WTC11 (cell line): ENCODE measurements around the gene IRF2BP1. TPM values are rescaled to one million over a fixed set of nuclear protein-coding genes. Genes with fewer than 3 reads are reported as not detected.

Source experiments
- CBFB ChIP-seq: sonication (generic); formaldehyde crosslinking; IDR thresholded peaks from 2 replicates; pipeline ENCODE4 v1.8.1; 2022; ENCODE audit warnings: mild to moderate bottlenecking, low read depth, missing genetic modification reagents
- CREB1 ChIP-seq: sonication (generic); formaldehyde crosslinking; IDR thresholded peaks from 2 replicates; pipeline ENCODE4 v1.8.0; 2023; ENCODE audit warnings: mild to moderate bottlenecking, missing genetic modification reagents
- FOXP1 ChIP-seq: sonication (generic); formaldehyde crosslinking; IDR thresholded peaks from 2 replicates; pipeline ENCODE4 v1.8.0; 2022; ENCODE audit warnings: missing genetic modification reagents, mild to moderate bottlenecking, moderate library complexity, borderline replicate concordance
- GABPB1 ChIP-seq: sonication (generic); formaldehyde crosslinking; IDR thresholded peaks from 2 replicates; pipeline ENCODE4 v1.8.1; 2023; ENCODE audit warnings: mild to moderate bottlenecking, missing genetic modification reagents
- GRHL2 ChIP-seq: fragments of 250-450 bp; sonication (Bioruptor Pico); IDR thresholded peaks from 2 replicates; pipeline ENCODE4 v1.8.0; 2022; ENCODE audit warnings: mild to moderate bottlenecking, moderate library complexity; ENCODE audit not compliant: insufficient replicate concordance, severe bottlenecking
- IRF2 ChIP-seq: sonication (generic); formaldehyde crosslinking; IDR thresholded peaks from 2 replicates; pipeline ENCODE4 v1.8.0; 2022; ENCODE audit warnings: low read depth, missing genetic modification reagents, borderline replicate concordance
- MYBL2 ChIP-seq: sonication (generic); formaldehyde crosslinking; IDR thresholded peaks from 2 replicates; pipeline ENCODE4 v1.8.1; 2023; ENCODE audit warnings: mild to moderate bottlenecking, moderate library complexity, missing genetic modification reagents
- NFYB ChIP-seq: sonication (generic); formaldehyde crosslinking; conservative IDR thresholded peaks from 2 replicates; pipeline ENCODE4 v1.8.0; 2022; ENCODE audit warnings: low read depth, missing genetic modification reagents
- SP1 ChIP-seq: sonication (generic); formaldehyde crosslinking; conservative IDR thresholded peaks from 2 replicates; pipeline ENCODE4 v1.8.1; 2022; ENCODE audit warnings: missing genetic modification reagents
- TCF7 ChIP-seq: sonication (generic); formaldehyde crosslinking; IDR thresholded peaks from 2 replicates; pipeline ENCODE4 v1.8.0; 2022; ENCODE audit warnings: mild to moderate bottlenecking, low read depth, missing genetic modification reagents, moderate library complexity
- TEAD1 ChIP-seq: sonication (generic); formaldehyde crosslinking; IDR thresholded peaks from 2 replicates; pipeline ENCODE4 v1.8.0; 2022; ENCODE audit warnings: mild to moderate bottlenecking, missing genetic modification reagents
- ZNF138 ChIP-seq: sonication (generic); formaldehyde crosslinking; conservative IDR thresholded peaks from 2 replicates; pipeline ENCODE4 v1.8.1; 2022; ENCODE audit warnings: mild to moderate bottlenecking, moderate library complexity, missing genetic modification reagents
- ZNF219 ChIP-seq: sonication (generic); formaldehyde crosslinking; IDR thresholded peaks from 2 replicates; pipeline ENCODE4 v1.8.0; 2023; ENCODE audit warnings: missing genetic modification reagents, mild to moderate bottlenecking, borderline replicate concordance
- ZNF263 ChIP-seq: sonication (generic); formaldehyde crosslinking; IDR thresholded peaks from 2 replicates; pipeline ENCODE4 v1.8.1; 2022; ENCODE audit warnings: low read depth, mild to moderate bottlenecking, moderate library complexity, missing genetic modification reagents
- total RNA-seq: library from RNA; stranded (reverse); gene quantifications from 3 replicates; pipeline ENCODE4 v1.2.3, GENCODE V29; 2021
- TF ChIP-seq, protein P1 (sequence below): sonication (generic); formaldehyde crosslinking; IDR thresholded peaks from 2 replicates; pipeline ENCODE4 v1.8.0; 2022; ENCODE audit warnings: mild to moderate bottlenecking, missing genetic modification reagents
- TF ChIP-seq, protein P2 (sequence below): sonication (generic); formaldehyde crosslinking; IDR thresholded peaks from 2 replicates; pipeline ENCODE4 v1.8.1; 2022; ENCODE audit warnings: low read depth, missing genetic modification reagents, borderline replicate concordance
- TF ChIP-seq, protein P3 (sequence below): sonication (generic); formaldehyde crosslinking; IDR thresholded peaks from 2 replicates; pipeline ENCODE4 v1.8.1; 2022; ENCODE audit warnings: low read depth, mild to moderate bottlenecking, moderate library complexity, missing genetic modification reagents, borderline replicate concordance
- TF ChIP-seq, protein P4 (sequence below): sonication (generic); formaldehyde crosslinking; IDR thresholded peaks from 2 replicates; pipeline ENCODE4 v1.8.1; 2022; ENCODE audit warnings: mild to moderate bottlenecking, missing genetic modification reagents, moderate library complexity, borderline replicate concordance
- TF ChIP-seq, protein P5 (sequence below): sonication (generic); formaldehyde crosslinking; IDR thresholded peaks from 2 replicates; pipeline ENCODE4 v1.8.0; 2022; ENCODE audit warnings: mild to moderate bottlenecking, missing genetic modification reagents
- TF ChIP-seq, protein P6 (sequence below): sonication (generic); formaldehyde crosslinking; IDR thresholded peaks from 2 replicates; pipeline ENCODE4 v1.8.1; 2023; ENCODE audit warnings: mild to moderate bottlenecking, missing genetic modification reagents, moderate library complexity
- TF ChIP-seq, protein P7 (sequence below): sonication (generic); formaldehyde crosslinking; conservative IDR thresholded peaks from 2 replicates; pipeline ENCODE4 v1.8.1; 2022; ENCODE audit warnings: mild to moderate bottlenecking, missing genetic modification reagents
- TF ChIP-seq, protein P8 (sequence below): fragments of 250-450 bp; sonication (Bioruptor Pico); IDR thresholded peaks from 2 replicates; pipeline ENCODE4 v2.1.2; 2022; ENCODE audit warnings: mild to moderate bottlenecking, moderate library complexity
- TF ChIP-seq, protein P9 (sequence below): sonication (generic); formaldehyde crosslinking; IDR thresholded peaks from 2 replicates; pipeline ENCODE4 v1.8.1; 2023; ENCODE audit warnings: mild to moderate bottlenecking, missing genetic modification reagents

IRF2BP1 gene
- total RNA-seq, 1 experiment from 2014 or later, result 30.3 TPM

DNA sequence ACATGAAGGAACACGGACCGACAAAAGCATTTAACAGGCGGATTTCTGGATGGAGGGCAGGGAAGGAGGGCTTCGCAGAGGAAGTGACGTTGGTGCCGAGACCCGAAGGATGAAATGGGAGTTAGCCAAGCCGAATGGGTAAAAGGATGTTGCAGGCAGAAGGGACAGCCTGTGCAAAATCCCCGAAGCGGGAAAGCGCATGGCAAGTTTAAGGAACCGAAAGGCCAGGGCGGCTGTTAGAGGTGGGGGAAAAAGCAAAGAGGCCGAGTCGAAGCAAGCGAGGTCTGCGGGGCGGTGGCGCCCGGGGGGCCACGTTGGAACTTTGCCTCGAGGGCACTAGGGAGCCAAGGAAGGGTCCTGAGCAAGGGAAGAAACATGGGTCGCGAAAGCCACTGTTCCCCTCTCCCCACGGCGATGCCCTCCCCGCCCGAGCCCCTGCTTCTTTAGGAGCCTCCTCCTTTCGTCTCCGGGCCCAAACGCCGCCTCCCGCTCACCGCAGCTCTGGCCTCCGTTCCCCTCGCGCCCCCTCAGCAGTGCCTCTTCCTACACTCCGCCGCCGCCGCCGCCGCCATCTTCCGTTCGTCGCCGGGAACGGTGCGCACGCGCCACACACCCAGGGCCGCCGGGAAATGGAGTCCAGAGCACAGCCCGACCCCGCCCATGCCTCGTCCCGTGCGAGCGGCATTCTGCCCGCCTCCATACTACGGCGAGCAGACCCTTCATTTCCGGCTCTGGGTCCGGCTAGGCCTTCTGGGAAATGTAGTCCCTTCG is 23.2 kb downstream of the IRF2BP1 start, which contains the start of gene SYMPK (continued):
- TF ChIP-seq GRHL2 (CRISPR knock-in tag) (no peak), CBFB (CRISPR knock-in tag) (0 out of 2 replicates have a peak, but pooled peaks have one; percentile 57), SP1 (peak; percentile 97), FOXP1 (peak; percentile 81), IRF2 (CRISPR knock-in tag) (no peak), MYBL2 (CRISPR knock-in tag) (peak; percentile 61; the same call in 1 of the 2 replicates), NFYB (CRISPR knock-in tag) (0 out of 2 replicates have a peak, but pooled peaks have one; percentile 10), ZNF138 (CRISPR knock-in tag) (no peak), GABPB1 (CRISPR knock-in tag) (peak; percentile 87), TEAD1 (CRISPR knock-in tag) (peak; percentile 60), CREB1 (no peak), ZNF263 (CRISPR knock-in tag) (no peak), TCF7 (no peak; the same call in 1 of the 2 replicates), ZNF219 (CRISPR knock-in tag) (no peak)
- TF ChIP-seq, protein P1, sequence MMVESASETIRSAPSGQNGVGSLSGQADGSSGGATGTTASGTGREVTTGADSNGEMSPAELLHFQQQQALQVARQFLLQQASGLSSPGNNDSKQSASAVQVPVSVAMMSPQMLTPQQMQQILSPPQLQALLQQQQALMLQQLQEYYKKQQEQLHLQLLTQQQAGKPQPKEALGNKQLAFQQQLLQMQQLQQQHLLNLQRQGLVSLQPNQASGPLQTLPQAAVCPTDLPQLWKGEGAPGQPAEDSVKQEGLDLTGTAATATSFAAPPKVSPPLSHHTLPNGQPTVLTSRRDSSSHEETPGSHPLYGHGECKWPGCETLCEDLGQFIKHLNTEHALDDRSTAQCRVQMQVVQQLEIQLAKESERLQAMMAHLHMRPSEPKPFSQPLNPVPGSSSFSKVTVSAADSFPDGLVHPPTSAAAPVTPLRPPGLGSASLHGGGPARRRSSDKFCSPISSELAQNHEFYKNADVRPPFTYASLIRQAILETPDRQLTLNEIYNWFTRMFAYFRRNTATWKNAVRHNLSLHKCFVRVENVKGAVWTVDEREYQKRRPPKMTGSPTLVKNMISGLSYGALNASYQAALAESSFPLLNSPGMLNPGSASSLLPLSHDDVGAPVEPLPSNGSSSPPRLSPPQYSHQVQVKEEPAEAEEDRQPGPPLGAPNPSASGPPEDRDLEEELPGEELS (CRISPR knock-in tag), result no peak; the same call in 1 of the 2 replicates
- TF ChIP-seq, protein P2, sequence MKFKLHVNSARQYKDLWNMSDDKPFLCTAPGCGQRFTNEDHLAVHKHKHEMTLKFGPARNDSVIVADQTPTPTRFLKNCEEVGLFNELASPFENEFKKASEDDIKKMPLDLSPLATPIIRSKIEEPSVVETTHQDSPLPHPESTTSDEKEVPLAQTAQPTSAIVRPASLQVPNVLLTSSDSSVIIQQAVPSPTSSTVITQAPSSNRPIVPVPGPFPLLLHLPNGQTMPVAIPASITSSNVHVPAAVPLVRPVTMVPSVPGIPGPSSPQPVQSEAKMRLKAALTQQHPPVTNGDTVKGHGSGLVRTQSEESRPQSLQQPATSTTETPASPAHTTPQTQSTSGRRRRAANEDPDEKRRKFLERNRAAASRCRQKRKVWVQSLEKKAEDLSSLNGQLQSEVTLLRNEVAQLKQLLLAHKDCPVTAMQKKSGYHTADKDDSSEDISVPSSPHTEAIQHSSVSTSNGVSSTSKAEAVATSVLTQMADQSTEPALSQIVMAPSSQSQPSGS (CRISPR knock-in tag), result 0 out of 2 replicates have a peak, but pooled peaks have one; percentile 39
- TF ChIP-seq, protein P3, sequence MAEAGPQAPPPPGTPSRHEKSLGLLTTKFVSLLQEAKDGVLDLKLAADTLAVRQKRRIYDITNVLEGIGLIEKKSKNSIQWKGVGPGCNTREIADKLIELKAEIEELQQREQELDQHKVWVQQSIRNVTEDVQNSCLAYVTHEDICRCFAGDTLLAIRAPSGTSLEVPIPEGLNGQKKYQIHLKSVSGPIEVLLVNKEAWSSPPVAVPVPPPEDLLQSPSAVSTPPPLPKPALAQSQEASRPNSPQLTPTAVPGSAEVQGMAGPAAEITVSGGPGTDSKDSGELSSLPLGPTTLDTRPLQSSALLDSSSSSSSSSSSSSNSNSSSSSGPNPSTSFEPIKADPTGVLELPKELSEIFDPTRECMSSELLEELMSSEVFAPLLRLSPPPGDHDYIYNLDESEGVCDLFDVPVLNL (CRISPR knock-in tag), result 0 out of 2 replicates have a peak, but pooled peaks have one; percentile 39
- TF ChIP-seq, protein P4, sequence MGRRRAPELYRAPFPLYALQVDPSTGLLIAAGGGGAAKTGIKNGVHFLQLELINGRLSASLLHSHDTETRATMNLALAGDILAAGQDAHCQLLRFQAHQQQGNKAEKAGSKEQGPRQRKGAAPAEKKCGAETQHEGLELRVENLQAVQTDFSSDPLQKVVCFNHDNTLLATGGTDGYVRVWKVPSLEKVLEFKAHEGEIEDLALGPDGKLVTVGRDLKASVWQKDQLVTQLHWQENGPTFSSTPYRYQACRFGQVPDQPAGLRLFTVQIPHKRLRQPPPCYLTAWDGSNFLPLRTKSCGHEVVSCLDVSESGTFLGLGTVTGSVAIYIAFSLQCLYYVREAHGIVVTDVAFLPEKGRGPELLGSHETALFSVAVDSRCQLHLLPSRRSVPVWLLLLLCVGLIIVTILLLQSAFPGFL (CRISPR knock-in tag), result no peak
- TF ChIP-seq, protein P5, sequence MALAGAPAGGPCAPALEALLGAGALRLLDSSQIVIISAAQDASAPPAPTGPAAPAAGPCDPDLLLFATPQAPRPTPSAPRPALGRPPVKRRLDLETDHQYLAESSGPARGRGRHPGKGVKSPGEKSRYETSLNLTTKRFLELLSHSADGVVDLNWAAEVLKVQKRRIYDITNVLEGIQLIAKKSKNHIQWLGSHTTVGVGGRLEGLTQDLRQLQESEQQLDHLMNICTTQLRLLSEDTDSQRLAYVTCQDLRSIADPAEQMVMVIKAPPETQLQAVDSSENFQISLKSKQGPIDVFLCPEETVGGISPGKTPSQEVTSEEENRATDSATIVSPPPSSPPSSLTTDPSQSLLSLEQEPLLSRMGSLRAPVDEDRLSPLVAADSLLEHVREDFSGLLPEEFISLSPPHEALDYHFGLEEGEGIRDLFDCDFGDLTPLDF (CRISPR knock-in tag), result no peak
- TF ChIP-seq, protein P6, sequence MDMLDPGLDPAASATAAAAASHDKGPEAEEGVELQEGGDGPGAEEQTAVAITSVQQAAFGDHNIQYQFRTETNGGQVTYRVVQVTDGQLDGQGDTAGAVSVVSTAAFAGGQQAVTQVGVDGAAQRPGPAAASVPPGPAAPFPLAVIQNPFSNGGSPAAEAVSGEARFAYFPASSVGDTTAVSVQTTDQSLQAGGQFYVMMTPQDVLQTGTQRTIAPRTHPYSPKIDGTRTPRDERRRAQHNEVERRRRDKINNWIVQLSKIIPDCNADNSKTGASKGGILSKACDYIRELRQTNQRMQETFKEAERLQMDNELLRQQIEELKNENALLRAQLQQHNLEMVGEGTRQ (CRISPR knock-in tag), result peak; percentile 60
- TF ChIP-seq, protein P7, sequence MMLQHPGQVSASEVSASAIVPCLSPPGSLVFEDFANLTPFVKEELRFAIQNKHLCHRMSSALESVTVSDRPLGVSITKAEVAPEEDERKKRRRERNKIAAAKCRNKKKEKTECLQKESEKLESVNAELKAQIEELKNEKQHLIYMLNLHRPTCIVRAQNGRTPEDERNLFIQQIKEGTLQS (CRISPR knock-in tag), result no peak
- TF ChIP-seq, protein P8, sequence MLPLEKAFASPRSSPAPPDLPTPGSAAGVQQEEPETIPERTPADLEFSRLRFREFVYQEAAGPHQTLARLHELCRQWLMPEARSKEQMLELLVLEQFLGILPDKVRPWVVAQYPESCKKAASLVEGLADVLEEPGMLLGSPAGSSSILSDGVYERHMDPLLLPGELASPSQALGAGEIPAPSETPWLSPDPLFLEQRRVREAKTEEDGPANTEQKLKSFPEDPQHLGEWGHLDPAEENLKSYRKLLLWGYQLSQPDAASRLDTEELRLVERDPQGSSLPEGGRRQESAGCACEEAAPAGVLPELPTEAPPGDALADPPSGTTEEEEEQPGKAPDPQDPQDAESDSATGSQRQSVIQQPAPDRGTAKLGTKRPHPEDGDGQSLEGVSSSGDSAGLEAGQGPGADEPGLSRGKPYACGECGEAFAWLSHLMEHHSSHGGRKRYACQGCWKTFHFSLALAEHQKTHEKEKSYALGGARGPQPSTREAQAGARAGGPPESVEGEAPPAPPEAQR (CRISPR knock-in tag), result no peak
- TF ChIP-seq, protein P9, sequence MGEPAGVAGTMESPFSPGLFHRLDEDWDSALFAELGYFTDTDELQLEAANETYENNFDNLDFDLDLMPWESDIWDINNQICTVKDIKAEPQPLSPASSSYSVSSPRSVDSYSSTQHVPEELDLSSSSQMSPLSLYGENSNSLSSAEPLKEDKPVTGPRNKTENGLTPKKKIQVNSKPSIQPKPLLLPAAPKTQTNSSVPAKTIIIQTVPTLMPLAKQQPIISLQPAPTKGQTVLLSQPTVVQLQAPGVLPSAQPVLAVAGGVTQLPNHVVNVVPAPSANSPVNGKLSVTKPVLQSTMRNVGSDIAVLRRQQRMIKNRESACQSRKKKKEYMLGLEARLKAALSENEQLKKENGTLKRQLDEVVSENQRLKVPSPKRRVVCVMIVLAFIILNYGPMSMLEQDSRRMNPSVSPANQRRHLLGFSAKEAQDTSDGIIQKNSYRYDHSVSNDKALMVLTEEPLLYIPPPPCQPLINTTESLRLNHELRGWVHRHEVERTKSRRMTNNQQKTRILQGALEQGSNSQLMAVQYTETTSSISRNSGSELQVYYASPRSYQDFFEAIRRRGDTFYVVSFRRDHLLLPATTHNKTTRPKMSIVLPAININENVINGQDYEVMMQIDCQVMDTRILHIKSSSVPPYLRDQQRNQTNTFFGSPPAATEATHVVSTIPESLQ (CRISPR knock-in tag), result no peak
